Mesenchymal stem cell (in vitro differentiated cells and primary cell): Measurements from ENCODE around the gene CDK14.

Experiments
- DNase-seq: peaks from one replicate; pipeline ENCODE4 v3.0.0-alpha.2; 2013
- H2AFZ ChIP-seq: one replicate; pipeline ENCODE4 v1.6.1; 2013; ENCODE audit warnings: low read depth, mild to moderate bottlenecking, control low read depth, inconsistent platforms, low read length, moderate library complexity
- H2AK5ac ChIP-seq: 2 replicates; pipeline ENCODE4 v1.6.1; 2013; ENCODE audit warnings: low read length, moderate library complexity, mild to moderate bottlenecking, inconsistent platforms; ENCODE audit not compliant: severe bottlenecking
- H2BK120ac ChIP-seq: one replicate; pipeline ENCODE4 v1.6.1; 2013; ENCODE audit warnings: low read depth, mild to moderate bottlenecking, inconsistent platforms, low read length, moderate library complexity
- H2BK12ac ChIP-seq, 2 experiments: one replicate each; pipeline ENCODE4 v1.6.1; 2013; ENCODE audit warnings: inconsistent platforms in 2 of 2, low read length in 2 of 2, mild to moderate bottlenecking in 2 of 2, moderate library complexity in 2 of 2, control low read depth in 1 of 2
- H2BK15ac ChIP-seq: one replicate; pipeline ENCODE4 v1.6.1; 2013; ENCODE audit warnings: mild to moderate bottlenecking, low read depth, inconsistent platforms; ENCODE audit not compliant: poor library complexity, severe bottlenecking
- H2BK5ac ChIP-seq: 2 replicates; pipeline ENCODE4 v1.6.1; 2013; ENCODE audit warnings: low read depth, mild to moderate bottlenecking, low read length, control low read depth, inconsistent platforms; ENCODE audit not compliant: poor library complexity, severe bottlenecking
- H3K14ac ChIP-seq, 2 experiments: one replicate each; pipeline ENCODE4 v1.6.1; 2013; ENCODE audit warnings: inconsistent platforms in 2 of 2, low read length in 2 of 2, control low read depth in 1 of 2, mild to moderate bottlenecking in 1 of 2, moderate library complexity in 1 of 2
- H3K18ac ChIP-seq, 2 experiments: one replicate each; pipeline ENCODE4 v1.6.1; 2013; ENCODE audit warnings: inconsistent platforms in 2 of 2, low read length in 2 of 2, control low read depth in 1 of 2, low read depth in 1 of 2, mild to moderate bottlenecking in 1 of 2
- H3K23ac ChIP-seq, 2 experiments: one replicate each; pipeline ENCODE4 v1.6.1; 2013; ENCODE audit warnings: inconsistent platforms in 2 of 2, low read length in 2 of 2, mild to moderate bottlenecking in 2 of 2, moderate library complexity in 2 of 2, control low read depth in 1 of 2
- H3K27ac ChIP-seq: 2 replicates; pipeline ENCODE4 v1.5.1; 2013; ENCODE audit warnings: mild to moderate bottlenecking, moderate library complexity, low read length, control low read depth, inconsistent platforms; ENCODE audit not compliant: poor library complexity, severe bottlenecking
- H3K27me3 ChIP-seq, 2 experiments: 2 replicates each; pipeline versions ENCODE4 v1.6.1 to v1.7.0; 2013; ENCODE audit warnings: low read length in 2 of 2, mild to moderate bottlenecking in 2 of 2, moderate library complexity in 2 of 2, control low read depth in 1 of 2, inconsistent platforms in 1 of 2; ENCODE audit not compliant: control insufficient read depth in 1 of 2, insufficient read depth in 1 of 2
- H3K36me3 ChIP-seq, 2 experiments: 2 replicates each; pipeline versions ENCODE4 v1.6.1 to v1.7.0; 2013; ENCODE audit warnings: low read length in 2 of 2, control low read depth in 1 of 2, inconsistent platforms in 1 of 2, low read depth in 1 of 2, mild to moderate bottlenecking in 1 of 2; ENCODE audit not compliant: insufficient read depth in 2 of 2, control insufficient read depth in 1 of 2
- H3K4ac ChIP-seq, 2 experiments: one replicate each; pipeline ENCODE4 v1.6.1; 2013; ENCODE audit warnings: inconsistent platforms in 2 of 2, low read length in 2 of 2, mild to moderate bottlenecking in 2 of 2, moderate library complexity in 2 of 2, control low read depth in 1 of 2, low read depth in 1 of 2
- H3K4me1 ChIP-seq: 2 replicates; pipeline ENCODE4 v1.6.1; 2013; ENCODE audit warnings: low read depth, low read length, control low read depth; ENCODE audit not compliant: control insufficient read depth, insufficient read depth
- H3K4me2 ChIP-seq: 2 replicates; pipeline ENCODE4 v1.6.1; 2013; ENCODE audit warnings: low read length, mild to moderate bottlenecking, inconsistent platforms; ENCODE audit not compliant: poor library complexity, severe bottlenecking
- H3K4me3 ChIP-seq, 2 experiments: 2 replicates each; pipeline versions ENCODE4 v1.5.1 to v1.7.0; 2013; ENCODE audit warnings: low read length in 2 of 2, mild to moderate bottlenecking in 2 of 2, control low read depth in 1 of 2, low read depth in 1 of 2; ENCODE audit not compliant: insufficient read depth in 1 of 2
- H3K79me1 ChIP-seq: replicated peaks from 2 replicates; pipeline ENCODE4 v1.6.1; 2013; ENCODE audit warnings: mild to moderate bottlenecking, control low read depth, low read length, inconsistent platforms; ENCODE audit not compliant: poor library complexity, severe bottlenecking
- H3K9ac ChIP-seq: 2 replicates; pipeline ENCODE4 v1.7.0; 2013; ENCODE audit warnings: mild to moderate bottlenecking, low read length, moderate library complexity
- H3K9me3 ChIP-seq: 2 replicates; pipeline ENCODE4 v1.7.0; 2013; ENCODE audit warnings: mild to moderate bottlenecking, low read length; ENCODE audit not compliant: control insufficient read depth
- H4K8ac ChIP-seq: one replicate; pipeline ENCODE4 v1.6.1; 2013; ENCODE audit warnings: inconsistent platforms, mild to moderate bottlenecking, low read length, moderate library complexity
- H4K91ac ChIP-seq: one replicate; pipeline ENCODE4 v1.6.1; 2013; ENCODE audit warnings: mild to moderate bottlenecking, low read length, inconsistent platforms
- WGBS: methylation state at CpG from one replicate; pipeline ENCODE4 v1.1.7; 2013; ENCODE audit warnings: mixed read lengths; 5-methylcytosine and 5-hydroxymethylcytosine counted together

The CDK14 gene

GRCh38 chr7:90982228-90982627 is 386.1 kb downstream of the CDK14 start:
- Histone ChIP-seq H3K27ac (no peak overlapping the region), H3K23ac (no peak overlapping the region), H4K8ac (no peak overlapping the region), H3K9me3 (peaks cover 15% of the 10 kb centered on the region), H3K79me1 (no peaks in the 10 kb centered on the region), H3K18ac (no peak overlapping the region), H2BK15ac (no peak overlapping the region), H3K14ac (no peak overlapping the region), H2BK5ac (no peak overlapping the region), H2AFZ (no peak overlapping the region), H4K91ac (no peak overlapping the region), H3K4ac (no peak overlapping the region), H3K36me3 (peaks cover 0 to 36% of the 10 kb centered on the region in 2 experiments), H3K4me3 (no peak overlapping the region), H3K4me1 (no peaks in the 10 kb centered on the region), H3K4me2 (no peak overlapping the region), H3K27me3 (no peaks in the 10 kb centered on the region), H2BK12ac (no peak overlapping the region), H3K9ac (no peak overlapping the region), H2BK120ac (no peak overlapping the region), H2AK5ac (no peak overlapping the region)
- no peak for DNase-seq
- WGBS, result 94% methylated on average over 2 of the region's 2 CpGs

GRCh38 chr7:90984692-90985091 is 388.6 kb downstream of the CDK14 start:
- H2BK12ac ChIP-seq, result no peak overlapping the region
- H2BK5ac ChIP-seq, result no peak overlapping the region
- H4K8ac ChIP-seq, result no peak overlapping the region
- H4K91ac ChIP-seq, result no peak overlapping the region
- WGBS, result 100% methylated on average over 1 of the region's 1 CpG
- H3K4me2 ChIP-seq, result no peak overlapping the region
- no peak overlapping the region for H3K4me3 ChIP-seq
- H2AK5ac ChIP-seq, result no peak overlapping the region
- no peaks in the 10 kb centered on the region for H3K27me3 ChIP-seq
- H3K36me3 ChIP-seq, result peaks cover 0 to 36% of the 10 kb centered on the region in 2 experiments
- no peak overlapping the region for H3K4ac ChIP-seq
- H2BK120ac ChIP-seq, result no peak overlapping the region
- peaks cover 15% of the 10 kb centered on the region for H3K9me3 ChIP-seq
- DNase-seq, result no peak
- no peak overlapping the region for H3K9ac ChIP-seq
- no peak overlapping the region for H2AFZ ChIP-seq
- no peaks in the 10 kb centered on the region for H3K79me1 ChIP-seq
- H3K23ac ChIP-seq, result no peak overlapping the region
- H2BK15ac ChIP-seq, result no peak overlapping the region
- no peak overlapping the region for H3K14ac ChIP-seq
- no peak overlapping the region for H3K18ac ChIP-seq
- H3K27ac ChIP-seq, result no peak overlapping the region
- H3K4me1 ChIP-seq, result no peaks in the 10 kb centered on the region

- Histone ChIP-seq H3K4ac (no peak overlapping the region), H3K18ac (no peak overlapping the region), H3K14ac (no peak overlapping the region), H3K23ac (no peak overlapping the region), H2BK15ac (no peak overlapping the region), H3K27ac (no peak overlapping the region), H3K4me3 (no peak overlapping the region), H3K4me2 (no peak overlapping the region), H3K9me3 (no peaks in the 10 kb centered on the region), H2BK12ac (no peak overlapping the region), H4K8ac (no peak overlapping the region), H3K27me3 (no peaks in the 10 kb centered on the region), H3K79me1 (no peaks in the 10 kb centered on the region), H3K9ac (no peak overlapping the region), H2BK120ac (no peak overlapping the region), H2BK5ac (no peak overlapping the region), H3K4me1 (no peaks in the 10 kb centered on the region), H3K36me3 (peaks cover 0 to 37% of the 10 kb centered on the region in 2 experiments), H4K91ac (no peak overlapping the region), H2AK5ac (no peak overlapping the region), H2AFZ (no peak overlapping the region)
- no CpG with 5 or more reads among the region's 1 CpG for WGBS
- no peak for DNase-seq
Observed at GRCh38 chr7:90988516-90988915, 392.4 kb downstream of the CDK14 start.

- H2AFZ ChIP-seq, result no peak overlapping the region
- no peak overlapping the region for H3K23ac ChIP-seq
- H2BK120ac ChIP-seq, result no peak overlapping the region
Observed at GRCh38 chr7:90988996-90989765, 393.1 kb downstream of the CDK14 start.

More at GRCh38 chr7:90988996-90989765, 393.1 kb downstream of the CDK14 start:
- Histone ChIP-seq H3K36me3 (peaks cover 0 to 30% of the 10 kb centered on the region in 2 experiments), H4K91ac (no peak overlapping the region), H3K27ac (no peak overlapping the region), H2BK15ac (no peak overlapping the region), H2BK12ac (no peak overlapping the region), H3K4me2 (no peak overlapping the region), H4K8ac (no peak overlapping the region), H3K9ac (no peak overlapping the region), H3K4me3 (no peak overlapping the region), H3K9me3 (no peaks in the 10 kb centered on the region), H3K18ac (no peak overlapping the region), H3K4ac (no peak overlapping the region), H3K79me1 (no peaks in the 10 kb centered on the region), H3K27me3 (no peaks in the 10 kb centered on the region), H2BK5ac (no peak overlapping the region), H2AK5ac (no peak overlapping the region), H3K4me1 (no peaks in the 10 kb centered on the region), H3K14ac (no peak overlapping the region)
- DNase-seq, result no peak
- 95% methylated on average over 2 of the region's 5 CpGs for WGBS
